Gastrocnemius medialis (tissue), 4 donors: ENCODE data around the gene NFATC2IP.

ENCODE experiments used
- CTCF ChIP-seq, 5 experiments: fragments of 450-650 bp in 3 of 5; fragments of 200-600 bp in 2 of 5; sonication (generic) in 2 of 5; IDR thresholded peaks in 4 of 5; conservative IDR thresholded peaks in 1 of 5; 1 replicate in 4 of 5; 2 replicates in 1 of 5; pipeline ENCODE4 v1.5.1; 2016 to 2019; ENCODE audit warnings: antibody characterized with exemption in 5 of 5, mild to moderate bottlenecking in 3 of 5, moderate library complexity in 3 of 5
- POLR2A ChIP-seq, 2 donors: fragments of 450-650 bp; IDR thresholded peaks; one replicate each; pipeline ENCODE4 v1.6.1; 2017; ENCODE audit warnings: antibody characterized with exemption in 2 of 2, mild to moderate bottlenecking in 2 of 2, moderate library complexity in 2 of 2

- TF ChIP-seq CTCF (IDR thresholded peaks at IDR 0.05 in 4 of 5, conservative IDR thresholded peaks at IDR 0.05 in 1 of 5) (no peak), POLR2A (IDR thresholded peaks at IDR 0.05) (no peak)
Observed at GRCh38 chr16:28964496-28964895, 13.8 kb downstream of the NFATC2IP start.
